ENCODE measurements around the gene PTPRG. TPM values are rescaled to one million over a fixed set of nuclear protein-coding genes. Genes with fewer than 3 reads are reported as not detected.

PTPRG gene
- total and polyA plus RNA-seq, 2 donors (not counting 1 experiment from before 2014, with no cell fraction given), result 67.0 to 97.9 TPM

- no peak overlapping the region for H3K4me3 ChIP-seq (replicated peaks in 1 of 4; ENCODE audit: control extremely low read depth in 1 of 4, insufficient read depth in 1 of 4, low read depth in 3 of 4, low read length in 4 of 4)
- no peaks in the 10 kb centered on the region for H3K9me3 ChIP-seq (ENCODE audit: control insufficient read depth, insufficient read depth, low read depth, low read length)
- no peak overlapping the region for H3K27ac ChIP-seq (ENCODE audit: insufficient read depth, low read length)
- no peaks in the 10 kb centered on the region for H4K20me1 ChIP-seq (ENCODE audit: control insufficient read depth, extremely low read depth, insufficient read depth, low read length)
- no peak overlapping the region for H2AFZ ChIP-seq (ENCODE audit: low read length)
- H3K9ac ChIP-seq (ENCODE audit: insufficient read depth, low read length), result no peak overlapping the region
- H3K36me3 ChIP-seq (ENCODE audit: control insufficient read depth, insufficient read depth, low read length), result no peaks in the 10 kb centered on the region
- TF ChIP-seq CTCF (conservative IDR thresholded peaks at IDR 0.05 in 1 of 2, IDR thresholded peaks at IDR 0.05 in 1 of 2; ENCODE audit: low read depth in 1 of 2, low read length in 2 of 2), result no peak
- TF ChIP-seq EZH2 (IDR thresholded peaks at IDR 0.05; ENCODE audit: low read length, missing control alignments), result no peak
- peaks cover 5% of the 10 kb centered on the region for H3K4me1 ChIP-seq (ENCODE audit: control insufficient read depth, extremely low read depth, insufficient read depth, low read length)
- no peak overlapping the region for H3K4me2 ChIP-seq (ENCODE audit: extremely low read depth, insufficient read depth, low read length)
- DNase-seq (ENCODE audit: low read depth in 2 of 2), result peak in 1 of 2 donors; percentile 41
- H3K79me2 ChIP-seq (ENCODE audit: control insufficient read depth, insufficient read depth, low read length), result no peaks in the 10 kb centered on the region
- no peaks in the 10 kb centered on the region for H3K27me3 ChIP-seq (ENCODE audit: control insufficient read depth, insufficient read depth, low read length)
Measured at GRCh38 chr3:61983479-61983878, 422.1 kb downstream of the PTPRG start.

- Histone ChIP-seq H3K4me1 (ENCODE audit: control insufficient read depth, extremely low read depth, insufficient read depth, low read length) (peaks cover 5% of the 10 kb centered on the region), H3K9me3 (ENCODE audit: control insufficient read depth, insufficient read depth, low read depth, low read length) (no peaks in the 10 kb centered on the region), H3K9ac (ENCODE audit: insufficient read depth, low read length) (no peak overlapping the region), H3K36me3 (ENCODE audit: control insufficient read depth, insufficient read depth, low read length) (no peaks in the 10 kb centered on the region), H3K4me2 (ENCODE audit: extremely low read depth, insufficient read depth, low read length) (no peak overlapping the region), H3K27me3 (ENCODE audit: control insufficient read depth, insufficient read depth, low read length) (no peaks in the 10 kb centered on the region), H4K20me1 (ENCODE audit: control insufficient read depth, extremely low read depth, insufficient read depth, low read length) (no peaks in the 10 kb centered on the region), H3K27ac (ENCODE audit: insufficient read depth, low read length) (no peak overlapping the region), H3K79me2 (ENCODE audit: control insufficient read depth, insufficient read depth, low read length) (no peaks in the 10 kb centered on the region), H2AFZ (ENCODE audit: low read length) (no peak overlapping the region), H3K4me3 (replicated peaks in 1 of 4; ENCODE audit: control extremely low read depth in 1 of 4, insufficient read depth in 1 of 4, low read depth in 3 of 4, low read length in 4 of 4) (no peak overlapping the region)
- peak; percentile 54 to 76 for DNase-seq (ENCODE audit: low read depth in 2 of 2)
- TF ChIP-seq EZH2 (IDR thresholded peaks at IDR 0.05; ENCODE audit: low read length, missing control alignments), result no peak
- TF ChIP-seq CTCF (conservative IDR thresholded peaks at IDR 0.05 in 1 of 2, IDR thresholded peaks at IDR 0.05 in 1 of 2; ENCODE audit: low read depth in 1 of 2, low read length in 2 of 2), result no peak
Measured at GRCh38 chr3:61985020-61985419, 423.6 kb downstream of the PTPRG start.

- Histone ChIP-seq H3K27me3 (ENCODE audit: control insufficient read depth, insufficient read depth, low read length) (no peaks in the 10 kb centered on the region), H4K20me1 (ENCODE audit: control insufficient read depth, extremely low read depth, insufficient read depth, low read length) (no peaks in the 10 kb centered on the region), H3K9me3 (ENCODE audit: control insufficient read depth, insufficient read depth, low read depth, low read length) (no peaks in the 10 kb centered on the region), H3K9ac (ENCODE audit: insufficient read depth, low read length) (no peak overlapping the region), H3K79me2 (ENCODE audit: control insufficient read depth, insufficient read depth, low read length) (no peaks in the 10 kb centered on the region), H3K4me3 (replicated peaks in 1 of 4; ENCODE audit: control extremely low read depth in 1 of 4, insufficient read depth in 1 of 4, low read depth in 3 of 4, low read length in 4 of 4) (no peak overlapping the region), H3K4me1 (ENCODE audit: control insufficient read depth, extremely low read depth, insufficient read depth, low read length) (peaks cover 5% of the 10 kb centered on the region), H3K36me3 (ENCODE audit: control insufficient read depth, insufficient read depth, low read length) (no peaks in the 10 kb centered on the region), H3K27ac (ENCODE audit: insufficient read depth, low read length) (no peak overlapping the region), H3K4me2 (ENCODE audit: extremely low read depth, insufficient read depth, low read length) (no peak overlapping the region), H2AFZ (ENCODE audit: low read length) (no peak overlapping the region)
- no peak for DNase-seq (ENCODE audit: low read depth in 2 of 2)
- TF ChIP-seq CTCF (conservative IDR thresholded peaks at IDR 0.05 in 1 of 2, IDR thresholded peaks at IDR 0.05 in 1 of 2; ENCODE audit: low read depth in 1 of 2, low read length in 2 of 2), result no peak
- no peak for TF ChIP-seq EZH2 (IDR thresholded peaks at IDR 0.05; ENCODE audit: low read length, missing control alignments)
Measured at GRCh38 chr3:61986473-61986872, 425.1 kb downstream of the PTPRG start.
